GM23338 (cell line): ENCODE measurements around the gene TRIM22.
"Not testable (repeated sequence)": the region's sequence is repeated elsewhere in the genome, so short reads cannot be mapped to it uniquely, and the experiment has no call there.

Experiments used
- CREB1 ChIP-seq: fragments of 250-450 bp; sonication (Bioruptor Pico); IDR thresholded peaks from 2 replicates; pipeline ENCODE4 v1.5.0; 2020; ENCODE audit warnings: low read depth, mild to moderate bottlenecking, moderate library complexity
- EZH2 ChIP-seq: fragments of 200-600 bp; sonication (generic); IDR thresholded peaks from one replicate; pipeline ENCODE4 v1.8.0; 2017; ENCODE audit warnings: antibody characterized with exemption, mild to moderate bottlenecking, low read depth; ENCODE audit not compliant: unreplicated experiment
- EZH2phosphoT487 ChIP-seq: fragments of 200-600 bp; sonication (generic); IDR thresholded peaks from one replicate; pipeline ENCODE4 v1.8.1; 2018; ENCODE audit warnings: antibody characterized with exemption; ENCODE audit not compliant: unreplicated experiment
- JUNB ChIP-seq: IDR thresholded peaks from one replicate; pipeline ENCODE4 v1.6.1; 2016; ENCODE audit warnings: antibody characterized with exemption; ENCODE audit not compliant: unreplicated experiment
- NANOG ChIP-seq: IDR thresholded peaks from 2 replicates; pipeline ENCODE4 v1.6.1; 2016; ENCODE audit warnings: antibody characterized with exemption, borderline replicate concordance
- POLR2AphosphoS5 ChIP-seq: IDR thresholded peaks from 2 replicates; pipeline ENCODE4 v1.6.1; 2016; ENCODE audit warnings: antibody characterized with exemption, low read depth
- STAT1 ChIP-seq: IDR thresholded peaks from one replicate; pipeline ENCODE4 v1.6.1; 2016; ENCODE audit warnings: antibody characterized with exemption; ENCODE audit not compliant: unreplicated experiment
- ZNF114 ChIP-seq: fragments of 250-450 bp; sonication (Bioruptor Pico); IDR thresholded peaks from 2 replicates; pipeline ENCODE4 v1.5.0; 2020; ENCODE audit warnings: mild to moderate bottlenecking, moderate library complexity
- ZNF331 ChIP-seq: fragments of 250-450 bp; sonication (Bioruptor Pico); IDR thresholded peaks from 2 replicates; pipeline ENCODE4 v1.5.0; 2020; ENCODE audit warnings: low read depth, mild to moderate bottlenecking, moderate library complexity
- TF ChIP-seq, protein P1 (sequence below), 2 experiments: fragments of 200-600 bp in 1 of 2; sonication (generic) in 1 of 2; conservative IDR thresholded peaks; 2 replicates each; pipeline versions ENCODE4 v1.5.1 to v1.6.1; 2016 to 2017; ENCODE audit warnings: antibody characterized with exemption in 2 of 2, low read depth in 2 of 2, mild to moderate bottlenecking in 2 of 2, moderate library complexity in 1 of 2
- TF ChIP-seq, protein P2 (sequence below): IDR thresholded peaks from one replicate; pipeline ENCODE4 v1.6.1; 2018; ENCODE audit warnings: antibody characterized with exemption; ENCODE audit not compliant: unreplicated experiment
- TF ChIP-seq, protein P3 (sequence below): IDR thresholded peaks from 2 replicates; pipeline ENCODE4 v1.6.1; 2016; ENCODE audit warnings: antibody characterized with exemption
- TF ChIP-seq, protein P4 (sequence below): fragments of 250-450 bp; sonication (Bioruptor Pico); IDR thresholded peaks from 2 replicates; pipeline ENCODE4 v1.5.0; 2020; ENCODE audit warnings: mild to moderate bottlenecking, moderate library complexity

DNA sequence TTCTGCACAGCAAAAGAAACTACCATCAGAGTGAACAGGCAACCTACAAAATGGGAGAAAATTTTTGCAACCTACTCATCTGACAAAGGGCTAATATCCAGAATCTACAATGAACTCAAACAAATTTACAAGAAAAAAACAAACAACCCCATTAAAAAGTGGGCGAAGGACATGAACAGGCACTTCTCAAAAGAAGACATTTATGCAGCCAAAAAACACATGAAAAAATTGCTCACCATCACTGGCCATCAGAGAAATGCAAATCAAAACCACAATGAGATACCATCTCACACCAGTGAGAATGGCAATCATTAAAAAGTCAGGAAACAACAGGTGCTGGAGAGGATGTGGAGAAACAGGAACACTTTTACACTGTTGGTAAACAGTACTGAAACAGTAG, 26.9 kb downstream of the TRIM22 start:
- TF ChIP-seq, protein P1, sequence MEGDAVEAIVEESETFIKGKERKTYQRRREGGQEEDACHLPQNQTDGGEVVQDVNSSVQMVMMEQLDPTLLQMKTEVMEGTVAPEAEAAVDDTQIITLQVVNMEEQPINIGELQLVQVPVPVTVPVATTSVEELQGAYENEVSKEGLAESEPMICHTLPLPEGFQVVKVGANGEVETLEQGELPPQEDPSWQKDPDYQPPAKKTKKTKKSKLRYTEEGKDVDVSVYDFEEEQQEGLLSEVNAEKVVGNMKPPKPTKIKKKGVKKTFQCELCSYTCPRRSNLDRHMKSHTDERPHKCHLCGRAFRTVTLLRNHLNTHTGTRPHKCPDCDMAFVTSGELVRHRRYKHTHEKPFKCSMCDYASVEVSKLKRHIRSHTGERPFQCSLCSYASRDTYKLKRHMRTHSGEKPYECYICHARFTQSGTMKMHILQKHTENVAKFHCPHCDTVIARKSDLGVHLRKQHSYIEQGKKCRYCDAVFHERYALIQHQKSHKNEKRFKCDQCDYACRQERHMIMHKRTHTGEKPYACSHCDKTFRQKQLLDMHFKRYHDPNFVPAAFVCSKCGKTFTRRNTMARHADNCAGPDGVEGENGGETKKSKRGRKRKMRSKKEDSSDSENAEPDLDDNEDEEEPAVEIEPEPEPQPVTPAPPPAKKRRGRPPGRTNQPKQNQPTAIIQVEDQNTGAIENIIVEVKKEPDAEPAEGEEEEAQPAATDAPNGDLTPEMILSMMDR (conservative IDR thresholded peaks at IDR 0.05; ENCODE audit: low read depth in 2 of 2): not testable (repeated sequence)
- not testable (repeated sequence) for TF ChIP-seq POLR2AphosphoS5; EZH2phosphoT487; STAT1; EZH2; CREB1 (CRISPR knock-in tag); ZNF331 (CRISPR knock-in tag); ZNF114; JUNB; NANOG
- TF ChIP-seq, protein P2, sequence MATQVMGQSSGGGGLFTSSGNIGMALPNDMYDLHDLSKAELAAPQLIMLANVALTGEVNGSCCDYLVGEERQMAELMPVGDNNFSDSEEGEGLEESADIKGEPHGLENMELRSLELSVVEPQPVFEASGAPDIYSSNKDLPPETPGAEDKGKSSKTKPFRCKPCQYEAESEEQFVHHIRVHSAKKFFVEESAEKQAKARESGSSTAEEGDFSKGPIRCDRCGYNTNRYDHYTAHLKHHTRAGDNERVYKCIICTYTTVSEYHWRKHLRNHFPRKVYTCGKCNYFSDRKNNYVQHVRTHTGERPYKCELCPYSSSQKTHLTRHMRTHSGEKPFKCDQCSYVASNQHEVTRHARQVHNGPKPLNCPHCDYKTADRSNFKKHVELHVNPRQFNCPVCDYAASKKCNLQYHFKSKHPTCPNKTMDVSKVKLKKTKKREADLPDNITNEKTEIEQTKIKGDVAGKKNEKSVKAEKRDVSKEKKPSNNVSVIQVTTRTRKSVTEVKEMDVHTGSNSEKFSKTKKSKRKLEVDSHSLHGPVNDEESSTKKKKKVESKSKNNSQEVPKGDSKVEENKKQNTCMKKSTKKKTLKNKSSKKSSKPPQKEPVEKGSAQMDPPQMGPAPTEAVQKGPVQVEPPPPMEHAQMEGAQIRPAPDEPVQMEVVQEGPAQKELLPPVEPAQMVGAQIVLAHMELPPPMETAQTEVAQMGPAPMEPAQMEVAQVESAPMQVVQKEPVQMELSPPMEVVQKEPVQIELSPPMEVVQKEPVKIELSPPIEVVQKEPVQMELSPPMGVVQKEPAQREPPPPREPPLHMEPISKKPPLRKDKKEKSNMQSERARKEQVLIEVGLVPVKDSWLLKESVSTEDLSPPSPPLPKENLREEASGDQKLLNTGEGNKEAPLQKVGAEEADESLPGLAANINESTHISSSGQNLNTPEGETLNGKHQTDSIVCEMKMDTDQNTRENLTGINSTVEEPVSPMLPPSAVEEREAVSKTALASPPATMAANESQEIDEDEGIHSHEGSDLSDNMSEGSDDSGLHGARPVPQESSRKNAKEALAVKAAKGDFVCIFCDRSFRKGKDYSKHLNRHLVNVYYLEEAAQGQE: not testable (repeated sequence)
- TF ChIP-seq, protein P3, sequence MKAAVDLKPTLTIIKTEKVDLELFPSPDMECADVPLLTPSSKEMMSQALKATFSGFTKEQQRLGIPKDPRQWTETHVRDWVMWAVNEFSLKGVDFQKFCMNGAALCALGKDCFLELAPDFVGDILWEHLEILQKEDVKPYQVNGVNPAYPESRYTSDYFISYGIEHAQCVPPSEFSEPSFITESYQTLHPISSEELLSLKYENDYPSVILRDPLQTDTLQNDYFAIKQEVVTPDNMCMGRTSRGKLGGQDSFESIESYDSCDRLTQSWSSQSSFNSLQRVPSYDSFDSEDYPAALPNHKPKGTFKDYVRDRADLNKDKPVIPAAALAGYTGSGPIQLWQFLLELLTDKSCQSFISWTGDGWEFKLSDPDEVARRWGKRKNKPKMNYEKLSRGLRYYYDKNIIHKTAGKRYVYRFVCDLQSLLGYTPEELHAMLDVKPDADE: not testable (repeated sequence)
- TF ChIP-seq, protein P4, sequence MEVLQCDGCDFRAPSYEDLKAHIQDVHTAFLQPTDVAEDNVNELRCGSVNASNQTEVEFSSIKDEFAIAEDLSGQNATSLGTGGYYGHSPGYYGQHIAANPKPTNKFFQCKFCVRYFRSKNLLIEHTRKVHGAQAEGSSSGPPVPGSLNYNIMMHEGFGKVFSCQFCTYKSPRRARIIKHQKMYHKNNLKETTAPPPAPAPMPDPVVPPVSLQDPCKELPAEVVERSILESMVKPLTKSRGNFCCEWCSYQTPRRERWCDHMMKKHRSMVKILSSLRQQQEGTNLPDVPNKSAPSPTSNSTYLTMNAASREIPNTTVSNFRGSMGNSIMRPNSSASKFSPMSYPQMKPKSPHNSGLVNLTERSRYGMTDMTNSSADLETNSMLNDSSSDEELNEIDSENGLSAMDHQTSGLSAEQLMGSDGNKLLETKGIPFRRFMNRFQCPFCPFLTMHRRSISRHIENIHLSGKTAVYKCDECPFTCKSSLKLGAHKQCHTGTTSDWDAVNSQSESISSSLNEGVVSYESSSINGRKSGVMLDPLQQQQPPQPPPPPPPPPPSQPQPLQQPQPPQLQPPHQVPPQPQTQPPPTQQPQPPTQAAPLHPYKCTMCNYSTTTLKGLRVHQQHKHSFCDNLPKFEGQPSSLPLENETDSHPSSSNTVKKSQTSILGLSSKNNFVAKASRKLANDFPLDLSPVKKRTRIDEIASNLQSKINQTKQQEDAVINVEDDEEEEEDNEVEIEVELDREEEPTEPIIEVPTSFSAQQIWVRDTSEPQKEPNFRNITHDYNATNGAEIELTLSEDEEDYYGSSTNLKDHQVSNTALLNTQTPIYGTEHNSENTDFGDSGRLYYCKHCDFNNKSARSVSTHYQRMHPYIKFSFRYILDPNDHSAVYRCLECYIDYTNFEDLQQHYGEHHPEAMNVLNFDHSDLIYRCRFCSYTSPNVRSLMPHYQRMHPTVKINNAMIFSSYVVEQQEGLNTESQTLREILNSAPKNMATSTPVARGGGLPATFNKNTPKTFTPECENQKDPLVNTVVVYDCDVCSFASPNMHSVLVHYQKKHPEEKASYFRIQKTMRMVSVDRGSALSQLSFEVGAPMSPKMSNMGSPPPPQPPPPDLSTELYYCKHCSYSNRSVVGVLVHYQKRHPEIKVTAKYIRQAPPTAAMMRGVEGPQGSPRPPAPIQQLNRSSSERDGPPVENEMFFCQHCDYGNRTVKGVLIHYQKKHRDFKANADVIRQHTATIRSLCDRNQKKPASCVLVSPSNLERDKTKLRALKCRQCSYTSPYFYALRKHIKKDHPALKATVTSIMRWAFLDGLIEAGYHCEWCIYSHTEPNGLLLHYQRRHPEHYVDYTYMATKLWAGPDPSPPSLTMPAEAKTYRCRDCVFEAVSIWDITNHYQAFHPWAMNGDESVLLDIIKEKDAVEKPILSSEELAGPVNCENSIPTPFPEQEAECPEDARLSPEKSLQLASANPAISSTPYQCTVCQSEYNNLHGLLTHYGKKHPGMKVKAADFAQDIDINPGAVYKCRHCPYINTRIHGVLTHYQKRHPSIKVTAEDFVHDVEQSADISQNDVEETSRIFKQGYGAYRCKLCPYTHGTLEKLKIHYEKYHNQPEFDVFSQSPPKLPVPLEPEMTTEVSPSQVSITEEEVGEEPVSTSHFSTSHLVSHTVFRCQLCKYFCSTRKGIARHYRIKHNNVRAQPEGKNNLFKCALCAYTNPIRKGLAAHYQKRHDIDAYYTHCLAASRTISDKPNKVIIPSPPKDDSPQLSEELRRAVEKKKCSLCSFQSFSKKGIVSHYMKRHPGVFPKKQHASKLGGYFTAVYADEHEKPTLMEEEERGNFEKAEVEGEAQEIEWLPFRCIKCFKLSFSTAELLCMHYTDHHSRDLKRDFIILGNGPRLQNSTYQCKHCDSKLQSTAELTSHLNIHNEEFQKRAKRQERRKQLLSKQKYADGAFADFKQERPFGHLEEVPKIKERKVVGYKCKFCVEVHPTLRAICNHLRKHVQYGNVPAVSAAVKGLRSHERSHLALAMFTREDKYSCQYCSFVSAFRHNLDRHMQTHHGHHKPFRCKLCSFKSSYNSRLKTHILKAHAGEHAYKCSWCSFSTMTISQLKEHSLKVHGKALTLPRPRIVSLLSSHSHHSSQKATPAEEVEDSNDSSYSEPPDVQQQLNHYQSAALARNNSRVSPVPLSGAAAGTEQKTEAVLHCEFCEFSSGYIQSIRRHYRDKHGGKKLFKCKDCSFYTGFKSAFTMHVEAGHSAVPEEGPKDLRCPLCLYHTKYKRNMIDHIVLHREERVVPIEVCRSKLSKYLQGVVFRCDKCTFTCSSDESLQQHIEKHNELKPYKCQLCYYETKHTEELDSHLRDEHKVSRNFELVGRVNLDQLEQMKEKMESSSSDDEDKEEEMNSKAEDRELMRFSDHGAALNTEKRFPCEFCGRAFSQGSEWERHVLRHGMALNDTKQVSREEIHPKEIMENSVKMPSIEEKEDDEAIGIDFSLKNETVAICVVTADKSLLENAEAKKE: not testable (repeated sequence)
